Activated CD4-positive, alpha-beta T cell treated with anti-CD3 and anti-CD28 coated beads, Interleukin-2, Interleukin-4, amounts not matched to agents 100 ng/mL and 50 ng/mL, durations not matched to agents 16 hours and 8 hours (primary cell): Measurements from ENCODE around the gene STEAP4.
"Not testable (repeated sequence)": the region's sequence is repeated elsewhere in the genome, so short reads cannot be mapped to it uniquely, and the experiment has no call there.

Experiments used
- DNase-seq: peaks from one replicate; pipeline ENCODE4 v3.0.0-alpha.2; 2020; ENCODE audit warnings: low spot score

STEAP4 gene

DNA sequence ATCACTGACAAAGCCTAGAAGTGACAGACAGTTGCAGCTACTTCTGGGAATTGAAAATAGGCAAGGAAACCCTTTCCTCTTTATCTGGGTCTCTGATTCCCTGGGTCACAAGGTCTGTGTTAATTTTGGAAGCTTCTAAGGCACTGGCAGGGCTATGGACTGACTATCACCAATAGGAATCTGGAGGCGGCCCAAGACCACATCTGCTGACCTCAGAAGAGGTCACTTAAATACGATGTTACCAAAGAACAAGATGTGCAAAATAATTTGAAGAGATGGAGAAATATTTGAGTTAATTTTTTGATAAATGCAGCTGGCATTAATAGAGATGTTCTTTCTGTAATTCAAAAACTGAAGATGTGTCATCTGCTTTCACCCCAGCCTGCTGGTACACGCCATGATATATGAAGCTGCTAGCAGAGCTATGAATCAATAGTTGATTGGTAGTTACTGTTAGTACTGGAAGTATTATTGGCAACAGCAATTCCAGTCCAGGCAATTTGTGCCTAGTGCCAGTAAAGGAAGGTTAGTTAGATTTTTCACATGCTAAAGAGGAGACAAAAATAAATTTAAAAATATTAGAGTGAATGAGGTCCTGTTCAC lies 5.5 kb upstream of the STEAP4 start:
- DNase-seq, result no peak

DNA sequence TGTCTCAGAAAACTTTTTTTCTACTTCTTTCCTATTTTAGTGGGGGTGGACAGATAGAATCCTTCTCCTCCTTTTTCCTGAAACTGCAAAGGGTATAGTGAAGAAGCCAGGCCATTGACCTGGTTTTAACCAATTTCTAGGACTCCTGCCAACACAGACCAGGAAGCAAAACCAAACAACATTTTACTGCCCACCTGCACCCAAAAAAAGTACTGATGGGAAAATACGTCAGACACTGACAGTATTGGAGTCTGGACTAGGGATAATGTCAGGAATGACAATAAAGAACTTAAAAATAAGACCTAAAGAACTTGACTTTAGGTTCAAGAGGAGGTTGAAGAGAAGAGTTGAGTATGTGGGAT lies 5.0 kb upstream of the STEAP4 start:
- DNase-seq, result no peak

DNA sequence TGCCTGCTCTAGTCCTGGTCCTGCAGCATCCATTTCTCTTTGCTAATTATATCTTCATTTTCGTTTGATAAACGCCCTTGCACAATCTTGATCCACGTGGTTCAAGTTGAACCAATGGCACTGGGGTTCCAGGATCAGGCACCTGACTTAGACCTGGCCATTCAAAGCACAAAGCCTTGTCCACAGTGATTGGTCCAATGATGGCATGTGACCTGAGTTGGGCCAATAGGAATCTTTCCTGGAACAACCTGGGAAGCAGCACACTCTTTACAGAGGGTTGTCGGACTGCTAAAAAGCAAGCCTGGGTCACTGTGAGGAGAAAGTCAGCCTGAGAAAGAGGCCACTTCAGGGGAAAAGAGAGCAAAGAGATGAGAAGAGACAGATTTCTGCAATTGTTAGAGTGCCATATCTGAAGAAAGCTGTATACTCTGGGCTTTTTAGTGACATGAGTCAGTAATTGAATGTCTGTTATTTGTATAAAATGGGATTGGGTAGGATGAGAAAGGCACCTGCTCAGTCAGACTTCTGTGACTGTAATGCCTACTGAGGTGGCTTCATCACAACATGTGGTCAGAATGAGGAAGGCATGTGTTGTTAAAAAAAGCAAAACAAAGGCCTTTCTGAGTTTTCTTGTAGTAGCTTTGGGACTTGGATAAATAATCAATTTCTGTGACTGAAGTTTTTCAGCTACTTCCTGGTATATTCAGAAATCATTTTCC lies 4.4 kb upstream of the STEAP4 start:
- DNase-seq, result no peak

DNA sequence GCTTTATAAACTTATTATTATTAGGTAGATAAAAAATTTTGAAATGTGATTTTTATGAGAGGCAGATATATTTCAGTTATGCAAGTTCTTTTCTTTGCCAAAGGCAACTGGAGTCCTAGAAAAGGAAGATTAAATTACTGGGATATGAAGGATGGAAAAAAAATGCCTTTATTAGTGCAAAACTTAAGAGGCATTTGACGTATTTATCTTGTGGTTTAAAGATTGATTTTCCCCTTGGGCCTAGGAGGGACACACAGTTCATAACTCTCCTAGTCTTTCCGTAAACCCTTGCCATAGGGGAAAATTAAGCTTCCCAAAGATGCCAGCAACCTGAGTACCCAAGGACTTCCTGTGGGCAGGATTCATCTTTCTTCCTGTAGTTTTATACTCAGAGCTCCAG lies 3.1 kb upstream of the STEAP4 start:
- DNase-seq, result no peak

DNA sequence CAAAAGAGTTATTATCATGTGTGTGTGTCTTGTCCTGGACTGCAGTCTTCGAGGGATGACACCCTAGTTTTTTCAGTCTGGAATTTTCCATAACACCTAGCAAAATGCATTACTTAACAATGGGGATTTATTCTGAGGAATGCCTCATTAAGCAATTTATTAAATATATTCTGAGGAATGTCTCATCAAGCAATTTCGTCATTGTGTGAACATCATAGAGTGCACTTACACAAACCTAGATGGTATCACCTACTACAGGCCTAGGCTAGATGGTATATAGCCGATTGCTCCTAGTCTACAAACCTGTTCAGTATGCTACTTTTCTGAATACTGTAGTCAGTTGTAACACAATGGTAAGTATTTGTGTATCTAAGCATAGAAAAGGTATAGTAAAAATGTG lies 1.1 kb upstream of the STEAP4 start:
- no peak for DNase-seq

DNA sequence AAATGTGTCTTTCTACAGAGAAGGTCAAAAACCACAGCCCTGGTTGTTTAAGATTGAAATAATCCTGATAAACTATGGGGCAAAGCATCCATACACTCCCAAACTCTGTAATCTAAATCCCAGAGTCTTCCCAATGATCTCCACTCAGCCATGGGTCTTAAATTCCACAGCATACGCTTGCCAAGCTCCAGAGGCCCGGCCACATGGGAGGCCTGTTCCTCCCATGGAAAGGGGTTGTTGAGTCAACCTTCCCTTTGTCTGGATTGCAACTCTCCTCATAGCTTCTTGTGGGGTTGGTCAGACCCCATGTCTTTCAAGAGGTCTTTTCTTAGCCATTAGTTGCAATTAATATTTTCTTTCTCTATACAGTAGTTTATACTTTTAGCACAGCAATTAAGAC lies 718 bp upstream of the STEAP4 start:
- DNase-seq, result no peak

DNA sequence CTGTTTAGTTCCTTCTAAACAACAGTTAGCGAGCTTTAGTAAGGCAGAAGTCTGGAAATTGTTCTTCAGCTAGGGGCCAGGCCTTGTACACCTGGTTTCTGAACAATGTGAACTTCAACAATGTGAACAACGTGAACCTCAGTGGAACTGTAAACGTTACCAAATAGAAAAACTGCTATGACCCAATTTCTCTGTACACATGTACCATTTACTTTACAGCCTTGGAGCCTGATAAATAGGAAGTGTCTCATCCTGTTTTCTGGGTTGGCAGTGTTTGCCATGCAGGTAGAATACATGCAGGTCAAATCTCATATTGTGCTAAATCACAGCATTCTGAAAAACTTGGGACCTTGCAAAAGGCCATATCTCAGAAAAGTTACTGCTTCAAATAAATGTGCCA lies 1.6 kb downstream of the STEAP4 start:
- DNase-seq, result no peak

DNA sequence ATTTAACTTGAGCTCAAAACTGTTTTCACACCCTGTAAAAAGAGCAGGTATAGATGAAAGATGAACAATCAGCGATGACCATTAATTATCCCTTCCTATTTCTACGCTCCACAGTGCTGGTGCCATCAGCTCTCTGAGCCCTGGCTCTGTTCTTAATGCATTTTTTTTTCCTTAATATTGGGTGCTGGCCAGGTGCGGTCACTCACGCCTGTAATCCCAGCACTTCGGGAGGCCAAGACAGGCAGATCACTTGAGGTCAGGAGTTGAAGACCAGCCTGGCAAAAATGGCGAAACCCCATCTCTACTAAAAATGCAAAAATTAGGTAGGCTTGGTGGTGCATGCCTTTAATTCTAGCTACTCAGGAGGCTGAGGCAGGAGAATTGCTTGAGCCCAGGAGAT lies 4.2 kb downstream of the STEAP4 start:
- DNase-seq, result no peak

DNA sequence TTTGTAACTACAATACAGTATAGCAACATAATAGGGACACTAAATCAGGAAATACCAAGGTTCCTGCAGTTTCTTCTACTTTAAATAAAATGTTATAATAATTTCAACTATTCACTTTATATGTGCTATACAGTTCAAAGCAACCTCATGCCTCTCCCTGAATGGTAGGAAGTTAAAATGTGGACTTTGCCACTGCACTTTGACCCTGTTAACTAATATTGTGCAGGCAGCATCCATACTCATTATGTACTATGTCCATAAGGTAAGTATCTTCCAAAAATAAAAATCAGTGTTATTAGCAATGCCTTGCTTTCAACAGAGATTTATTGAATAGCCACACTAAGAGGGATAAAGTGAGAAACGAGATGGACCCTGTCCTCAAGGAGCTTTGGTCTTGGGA lies 4.8 kb downstream of the STEAP4 start:
- DNase-seq, result no peak

DNA sequence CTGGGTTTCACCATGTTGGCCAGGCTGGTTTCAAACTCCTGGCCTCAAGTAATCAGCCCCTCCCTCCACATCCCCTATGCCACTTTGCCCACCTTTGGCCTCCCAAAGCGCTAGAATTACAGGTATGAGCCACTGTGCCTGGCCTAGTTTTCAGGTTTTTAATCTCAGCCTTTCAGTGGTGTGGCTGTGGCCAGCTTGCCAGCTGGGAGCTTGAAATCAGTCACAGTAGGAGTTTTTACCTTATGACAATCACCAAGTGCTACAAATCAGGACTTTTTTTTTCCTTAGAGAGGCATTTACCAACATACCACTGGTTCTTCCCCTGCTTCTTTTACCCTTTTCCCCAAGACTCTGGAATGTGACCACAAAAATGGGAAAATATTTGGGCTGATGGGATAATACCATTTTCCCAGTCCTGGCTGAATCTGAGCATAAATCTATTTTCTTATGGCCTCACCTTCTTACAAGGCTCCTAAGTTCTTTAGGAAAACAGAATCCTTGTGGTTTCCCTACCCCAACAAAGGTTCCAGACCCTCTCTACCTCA lies 6.2 kb downstream of the STEAP4 start:
- no peak for DNase-seq

DNA sequence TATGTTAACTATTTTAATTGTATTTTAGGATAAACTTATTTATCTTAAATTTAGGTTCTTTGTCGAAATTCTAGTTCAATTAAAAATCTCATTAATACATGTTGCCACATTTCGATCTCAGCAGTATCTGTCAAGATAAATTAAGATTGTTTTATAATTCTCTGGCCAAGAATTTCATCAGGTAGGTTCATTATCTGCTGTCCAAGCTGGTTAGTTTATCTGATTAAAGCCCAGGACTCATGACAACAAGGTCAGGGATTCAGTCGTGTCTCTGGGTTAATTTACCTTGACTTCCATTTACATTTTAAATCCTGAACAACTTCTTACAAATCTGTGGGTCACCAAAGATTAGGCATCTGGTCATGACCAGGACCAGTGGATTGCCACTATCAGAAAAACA lies 7.6 kb downstream of the STEAP4 start:
- DNase-seq, result no peak

DNA sequence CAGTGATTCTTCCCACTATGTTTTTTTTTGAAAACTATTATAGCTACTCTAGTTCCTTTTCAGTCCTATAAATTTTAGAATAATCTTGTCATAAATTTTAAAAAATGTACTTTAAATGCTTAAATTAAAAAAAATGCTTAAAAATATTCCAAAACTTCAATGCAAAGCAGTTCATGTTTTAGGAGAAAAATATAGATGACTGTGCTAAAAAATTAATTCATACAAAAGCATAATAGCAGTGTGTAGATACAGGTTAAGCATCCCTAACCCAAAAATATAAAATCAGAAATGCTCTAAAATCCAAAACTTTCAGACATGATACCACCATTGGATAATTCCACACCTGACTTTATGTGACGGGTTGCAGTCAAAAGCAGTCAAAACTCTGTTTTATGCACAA lies 12.8 kb downstream of the STEAP4 start:
- no peak for DNase-seq

DNA sequence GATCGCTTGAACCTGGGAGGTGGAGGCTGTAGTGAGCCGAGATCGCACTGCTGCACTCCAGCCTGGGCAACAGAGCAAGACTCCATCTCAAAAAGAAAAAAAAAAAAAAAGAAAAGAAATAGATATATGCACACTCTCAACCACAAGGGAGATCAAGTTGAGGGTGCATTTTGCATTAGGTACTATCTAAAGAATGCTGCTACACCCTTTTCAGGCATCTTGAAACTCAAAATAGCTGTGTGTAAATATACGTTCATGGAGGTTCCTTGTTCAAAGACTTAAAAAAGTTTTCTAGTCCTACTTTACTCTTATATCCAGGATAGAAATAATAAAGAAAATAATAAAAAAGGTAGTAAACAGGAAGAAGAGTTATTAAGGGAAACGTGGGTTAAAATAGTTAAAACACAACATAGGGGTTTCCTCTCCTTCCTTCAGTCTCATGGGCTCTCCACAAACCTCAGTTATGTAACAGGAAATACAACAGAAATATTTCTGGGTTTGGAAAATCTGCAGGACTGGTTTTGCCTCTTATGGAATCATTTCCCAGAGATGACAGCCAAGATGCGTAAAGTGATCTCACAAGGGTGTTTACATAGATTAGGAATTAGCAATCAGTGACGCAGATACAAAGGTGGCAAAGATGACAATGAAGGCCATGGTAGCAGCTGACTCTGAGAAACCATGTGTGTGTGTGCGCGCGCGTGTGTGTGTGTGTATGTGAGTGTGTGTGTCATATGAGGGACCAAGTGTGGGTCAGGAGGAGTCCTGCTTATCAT lies 15.1 kb downstream of the STEAP4 start:
- DNase-seq, result no peak

DNA sequence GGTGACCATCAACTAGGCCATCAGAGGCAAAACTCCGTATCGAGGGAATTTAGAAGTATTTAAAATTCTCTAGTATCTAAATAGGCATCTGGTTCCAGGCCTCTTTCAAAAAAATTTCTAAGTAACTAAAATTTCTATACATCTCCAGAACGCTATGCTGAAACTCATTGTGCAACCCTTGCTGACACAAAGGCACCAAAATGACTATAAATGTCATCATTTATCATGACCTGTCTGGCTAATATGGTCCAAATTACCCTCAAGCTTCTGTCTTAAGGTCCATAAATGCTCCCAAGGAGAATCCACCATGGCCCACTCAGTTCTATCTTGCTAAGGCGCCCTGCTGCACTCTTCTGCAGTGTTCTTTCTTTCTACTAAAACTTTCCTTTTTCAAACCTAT lies 16.2 kb downstream of the STEAP4 start:
- no peak for DNase-seq

DNA sequence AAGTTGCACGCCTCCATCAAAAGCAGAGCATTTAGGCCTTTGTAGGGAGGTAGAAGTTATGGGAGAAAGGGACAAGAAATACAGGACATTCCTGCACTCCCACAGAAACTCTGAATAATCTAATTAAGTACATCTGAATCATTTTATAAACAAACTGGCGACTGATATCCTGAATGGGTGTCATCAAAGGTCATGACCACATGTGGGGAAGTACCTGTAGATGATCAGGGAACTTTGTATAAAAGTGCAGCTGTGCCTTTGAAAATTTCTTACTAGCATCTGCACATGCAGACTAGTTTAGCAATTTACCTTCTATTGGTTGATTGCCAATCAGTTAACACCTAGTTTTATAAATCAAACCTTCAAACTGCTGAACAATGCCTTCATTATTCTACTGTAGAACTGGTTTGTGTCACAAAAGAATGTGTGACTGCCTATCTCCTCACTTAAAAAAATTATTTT lies 17.1 kb downstream of the STEAP4 start:
- no peak for DNase-seq

DNA sequence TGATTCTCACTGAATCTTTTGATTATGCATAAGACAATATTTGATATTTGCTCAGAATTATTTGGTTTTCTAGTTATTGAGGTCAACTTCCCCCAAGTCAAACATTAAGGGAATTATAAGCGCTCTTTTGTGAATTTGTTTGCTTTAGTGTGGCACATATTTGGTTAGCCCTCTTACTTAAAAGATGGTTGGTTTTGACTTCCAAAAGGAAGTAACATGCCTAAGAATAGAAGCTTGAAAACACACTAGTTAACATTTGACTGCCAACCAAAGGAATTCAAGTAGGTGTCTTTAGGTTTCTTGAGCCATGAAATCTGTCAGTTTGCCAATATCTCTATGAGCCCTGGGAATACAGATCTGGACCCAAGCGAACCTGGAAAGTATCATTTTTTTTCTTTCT lies 24.9 kb downstream of the STEAP4 start:
- no peak for DNase-seq

DNA sequence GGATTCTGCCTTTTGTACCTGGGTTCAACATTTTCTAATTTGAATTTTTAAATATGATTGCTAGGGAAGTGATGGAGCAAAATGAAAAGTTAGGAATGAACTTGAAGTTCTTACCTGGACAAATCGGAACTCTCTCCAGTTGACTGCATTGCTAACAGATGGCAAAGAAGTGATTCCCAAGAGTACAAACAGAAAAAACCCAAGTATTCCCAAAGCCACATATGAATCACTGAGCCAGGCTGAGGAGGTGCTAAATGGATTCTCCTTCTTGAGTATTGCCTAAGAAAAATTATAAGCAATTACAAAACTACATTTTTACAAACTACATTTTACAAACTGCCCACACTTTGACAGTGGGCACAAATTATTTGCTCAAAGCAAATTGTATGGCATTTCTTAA lies 25.9 kb downstream of the STEAP4 start:
- DNase-seq, result no peak

DNA sequence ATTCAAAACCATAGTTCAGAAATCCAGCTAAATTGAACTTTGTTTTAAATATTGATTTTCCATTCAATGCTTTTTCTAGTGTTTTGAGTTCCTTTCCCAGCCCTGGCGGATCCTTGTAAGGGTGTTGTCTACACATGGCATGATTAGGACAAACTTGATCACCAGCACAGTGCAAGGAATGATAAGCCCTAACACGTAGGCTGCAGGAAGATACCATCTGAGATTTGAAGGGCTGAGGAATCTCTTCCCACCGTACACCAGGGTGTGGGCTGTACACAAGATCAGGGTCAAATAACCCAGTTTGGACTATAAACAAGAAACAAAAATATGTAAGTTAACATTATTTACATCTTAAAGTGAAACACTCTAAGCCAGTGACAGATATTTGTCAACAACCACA lies 27.4 kb downstream of the STEAP4 start:
- DNase-seq, result no peak

DNA sequence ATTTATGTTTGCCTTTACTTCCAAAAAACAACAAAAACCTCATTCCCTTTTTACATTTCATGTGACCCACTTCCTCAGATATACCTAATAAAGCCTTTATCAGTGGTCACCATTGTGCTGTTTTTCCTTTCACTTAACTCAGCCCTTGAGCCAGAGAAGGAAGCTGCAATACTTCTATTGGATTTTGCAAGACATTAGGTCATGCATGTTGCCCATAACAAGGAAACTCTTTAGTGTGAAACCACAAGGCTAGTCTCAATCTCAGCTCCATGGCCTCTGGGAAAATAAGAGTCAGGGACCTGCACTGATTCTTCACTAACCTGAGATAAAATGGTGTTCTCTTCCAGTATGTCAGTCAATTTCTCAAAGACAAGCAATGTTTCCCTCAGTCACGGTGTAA lies 27.8 kb downstream of the STEAP4 start:
- no peak for DNase-seq

DNA sequence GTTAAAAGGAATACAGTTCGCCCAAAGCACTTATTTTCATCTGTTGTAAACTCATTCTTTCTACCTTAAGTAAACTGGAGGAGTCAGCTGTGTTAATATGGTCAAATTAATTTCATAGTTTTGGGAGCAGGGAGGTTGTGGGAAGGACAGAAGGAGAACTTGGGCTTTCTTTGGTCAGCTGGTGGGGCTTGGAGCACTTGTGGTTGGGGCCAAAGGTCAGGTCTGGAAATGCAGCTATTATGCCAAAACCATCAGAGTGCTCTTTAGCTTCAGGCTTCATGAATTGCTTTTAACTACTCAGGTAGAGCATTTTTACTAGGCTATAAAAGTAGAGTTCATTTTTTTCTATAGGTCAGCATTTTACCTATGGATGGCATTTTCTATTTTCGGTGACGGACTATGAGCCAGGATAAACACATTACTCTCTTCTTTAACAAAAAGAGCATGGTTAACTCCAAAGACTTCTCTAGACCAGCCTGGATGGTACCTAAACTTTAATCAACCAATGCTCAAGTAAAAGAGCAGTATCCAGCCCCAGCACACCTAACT lies 30.0 kb downstream of the STEAP4 start:
- DNase-seq, result no peak

DNA sequence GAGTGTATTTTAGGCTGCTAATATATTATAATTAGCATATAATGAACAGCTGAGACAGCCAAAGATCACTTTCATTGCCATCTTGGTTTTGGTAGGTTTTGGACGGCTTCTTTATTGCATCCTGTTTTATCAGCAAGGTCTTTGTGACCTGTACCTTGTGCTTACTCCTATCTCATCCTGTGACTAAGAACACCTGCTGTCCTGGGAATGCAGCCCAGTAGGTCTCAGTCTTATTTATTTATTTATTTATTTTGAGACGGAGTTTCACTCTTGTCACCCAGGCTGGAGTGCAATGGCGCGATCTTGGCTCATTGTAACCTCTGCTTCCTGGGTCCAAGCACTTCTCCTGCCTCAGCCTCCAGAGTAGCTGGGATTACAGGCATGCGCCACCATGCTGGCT lies 31.8 kb downstream of the STEAP4 start:
- not testable (repeated sequence) for DNase-seq

DNA sequence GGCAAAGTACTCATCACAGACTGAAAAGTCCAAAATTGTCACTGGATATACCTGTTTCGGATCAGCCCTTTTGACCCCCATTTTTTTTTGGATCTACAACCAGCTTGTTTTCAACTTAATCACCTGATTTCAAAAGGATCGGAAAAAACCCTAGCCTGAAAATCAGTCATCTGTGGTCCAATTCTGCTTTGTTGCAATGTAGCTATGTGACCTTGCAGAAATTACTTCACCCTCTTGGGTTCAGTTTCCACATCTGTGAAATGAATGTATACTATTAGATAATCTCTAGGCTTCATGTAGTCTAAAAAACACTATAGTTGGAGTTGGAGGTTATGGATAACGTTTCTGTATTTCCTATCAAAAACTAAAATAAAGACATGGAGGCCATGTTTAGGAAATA lies 37.1 kb downstream of the STEAP4 start:
- DNase-seq, result no peak

DNA sequence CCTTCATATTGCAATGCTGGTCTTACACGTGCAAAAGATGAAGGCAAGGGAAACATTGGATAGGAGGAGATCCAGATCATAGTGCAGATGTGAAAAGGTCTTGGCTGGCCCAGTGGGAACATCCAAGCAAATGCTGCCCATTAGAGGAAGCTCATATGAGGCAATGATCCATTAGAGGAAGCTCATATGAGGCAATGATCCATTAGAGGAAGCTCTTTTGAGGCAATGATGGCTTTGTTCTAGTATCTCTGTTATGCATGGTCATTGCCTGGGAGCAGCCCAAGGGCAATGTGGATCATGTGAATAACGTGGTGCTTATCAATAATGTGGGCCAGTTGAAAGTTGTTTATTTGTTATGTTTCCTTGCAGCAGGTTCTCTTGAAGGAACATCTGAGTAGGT lies 37.8 kb downstream of the STEAP4 start:
- DNase-seq, result no peak
